ENCODE measurements around the gene RAMP3.

- TF ChIP-seq CTCF (IDR thresholded peaks at IDR 0.05) (no peak), EP300 (IDR thresholded peaks at IDR 0.05) (no peak), POLR2A (IDR thresholded peaks at IDR 0.05) (no peak)
Measured at GRCh38 chr7:45174966-45175765, 17.6 kb downstream of the RAMP3 start.
